ENCODE data around the gene ZW10. TPM values are rescaled to one million over a fixed set of nuclear protein-coding genes. Genes with fewer than 3 reads are reported as not detected.

ZW10 gene
- total RNA-seq, 1 experiment from 2014 or later: 14.7 TPM

DNA sequence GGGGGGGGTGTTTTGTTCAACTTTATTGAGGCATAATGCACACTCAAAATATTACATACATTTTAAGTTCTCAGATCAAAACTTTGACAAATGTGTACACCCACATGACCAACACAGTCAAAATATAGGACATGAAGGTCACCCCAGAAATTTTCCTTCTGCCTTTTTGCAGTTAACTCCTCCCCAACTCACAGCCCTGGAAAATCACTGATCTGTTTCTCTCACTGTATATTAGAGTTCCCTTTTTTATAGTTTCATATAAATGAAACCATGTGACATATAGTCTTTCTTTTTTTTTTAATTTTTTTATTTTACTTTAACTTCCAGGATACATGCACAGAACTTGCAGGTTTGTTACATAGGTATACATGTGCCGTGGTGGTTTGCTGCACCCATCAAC lies 72.0 kb downstream of the ZW10 start:
- Mint-ChIP-seq H3K27ac (ENCODE audit: low read depth, unreplicated experiment) (no peak overlapping the region), H3K4me1 (ENCODE audit: insufficient read depth, unreplicated experiment) (no peaks in the 10 kb centered on the region), H3K36me3 (ENCODE audit: insufficient read depth, unreplicated experiment) (no peaks in the 10 kb centered on the region), H3K4me3 (ENCODE audit: unreplicated experiment) (no peak overlapping the region), H3K9me3 (ENCODE audit: unreplicated experiment) (no peaks in the 10 kb centered on the region), H3K27me3 (ENCODE audit: insufficient read depth, unreplicated experiment) (no peaks in the 10 kb centered on the region)
- ChIA-PET CTCF (no interaction called here), POLR2A (no interaction called here)
- no peak for TF ChIP-seq CTCF (IDR thresholded peaks at IDR 0.05; ENCODE audit: unreplicated experiment)
- no TSS peak for BruUV-seq (replicated peaks)
- intact Hi-C loops (cut with micrococcal nuclease): no loop called here
- no peak for DNase-seq (ENCODE audit: unreplicated experiment)

GRCh38 chr11:113698515-113698914 lies 75.0 kb downstream of the ZW10 start:
- intact Hi-C loops (cut with micrococcal nuclease): no loop called here
- no TSS peak for BruUV-seq (replicated peaks)
- ChIA-PET POLR2A (no interaction called here), CTCF (interaction anchor here (0.6 to 0.7 kb wide), 2 partner anchors 32 to 1486 kb away, joined by 3 to 4 read pairs; no protein-coding TSS in a partner anchor)
- no peaks in the 10 kb centered on the region for H3K36me3 Mint-ChIP-seq (ENCODE audit: insufficient read depth, unreplicated experiment)
- no peak for DNase-seq (ENCODE audit: unreplicated experiment)
- H3K4me3 Mint-ChIP-seq (ENCODE audit: unreplicated experiment): no peak overlapping the region
- no peak for TF ChIP-seq CTCF (IDR thresholded peaks at IDR 0.05; ENCODE audit: unreplicated experiment)
- no peaks in the 10 kb centered on the region for H3K9me3 Mint-ChIP-seq (ENCODE audit: unreplicated experiment)
- H3K4me1 Mint-ChIP-seq (ENCODE audit: insufficient read depth, unreplicated experiment): no peaks in the 10 kb centered on the region
- H3K27ac Mint-ChIP-seq (ENCODE audit: low read depth, unreplicated experiment): no peak overlapping the region
- H3K27me3 Mint-ChIP-seq (ENCODE audit: insufficient read depth, unreplicated experiment): no peaks in the 10 kb centered on the region

GRCh38 chr11:113697756-113698407 lies 75.6 kb downstream of the ZW10 start:
- H3K27ac Mint-ChIP-seq (ENCODE audit: low read depth, unreplicated experiment): no peak overlapping the region
- no peak overlapping the region for H3K4me3 Mint-ChIP-seq (ENCODE audit: unreplicated experiment)
- intact Hi-C loops (cut with micrococcal nuclease): no loop called here
- ChIA-PET POLR2A (no interaction called here), CTCF (no interaction called here)
- no peak for DNase-seq (ENCODE audit: unreplicated experiment)
- TF ChIP-seq CTCF (IDR thresholded peaks at IDR 0.05; ENCODE audit: unreplicated experiment): no peak
- no peaks in the 10 kb centered on the region for H3K4me1 Mint-ChIP-seq (ENCODE audit: insufficient read depth, unreplicated experiment)
- no peaks in the 10 kb centered on the region for H3K36me3 Mint-ChIP-seq (ENCODE audit: insufficient read depth, unreplicated experiment)
- no peaks in the 10 kb centered on the region for H3K9me3 Mint-ChIP-seq (ENCODE audit: unreplicated experiment)
- no peaks in the 10 kb centered on the region for H3K27me3 Mint-ChIP-seq (ENCODE audit: insufficient read depth, unreplicated experiment)
- BruUV-seq (replicated peaks): no TSS peak

DNA sequence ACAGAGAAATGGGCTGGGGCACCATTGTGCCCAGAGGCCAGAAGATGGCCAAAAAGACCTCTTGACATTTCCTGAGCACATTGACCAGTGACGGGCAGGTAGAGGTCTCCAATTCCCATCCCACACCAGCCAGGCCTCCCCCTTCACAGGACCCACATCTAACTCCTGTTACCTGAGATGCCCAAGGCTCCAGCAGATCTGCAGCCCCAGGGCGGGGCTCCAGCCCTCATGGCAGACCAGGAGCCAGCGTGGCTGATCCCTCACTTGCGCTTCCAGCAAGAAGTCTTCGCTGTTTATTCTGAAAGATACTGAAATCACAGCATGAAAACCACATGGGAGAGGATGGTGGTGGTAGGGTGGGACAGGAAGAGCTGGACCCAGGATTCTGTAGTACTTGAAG lies 76.4 kb downstream of the ZW10 start:
- H3K4me3 Mint-ChIP-seq (ENCODE audit: unreplicated experiment): no peak overlapping the region
- DNase-seq (ENCODE audit: unreplicated experiment): no peak
- no peaks in the 10 kb centered on the region for H3K27me3 Mint-ChIP-seq (ENCODE audit: insufficient read depth, unreplicated experiment)
- CTCF ChIA-PET: interaction anchor here (0.6 kb wide), 1 partner anchor 695 kb away, joined by 4 read pairs; no protein-coding TSS in a partner anchor
- POLR2A ChIA-PET: no interaction called here
- no TSS peak for BruUV-seq (replicated peaks)
- no peaks in the 10 kb centered on the region for H3K4me1 Mint-ChIP-seq (ENCODE audit: insufficient read depth, unreplicated experiment)
- intact Hi-C loops (cut with micrococcal nuclease): no loop called here
- no peak for TF ChIP-seq CTCF (IDR thresholded peaks at IDR 0.05; ENCODE audit: unreplicated experiment)
- H3K9me3 Mint-ChIP-seq (ENCODE audit: unreplicated experiment): no peaks in the 10 kb centered on the region
- no peaks in the 10 kb centered on the region for H3K36me3 Mint-ChIP-seq (ENCODE audit: insufficient read depth, unreplicated experiment)
- H3K27ac Mint-ChIP-seq (ENCODE audit: low read depth, unreplicated experiment): no peak overlapping the region

Data from MCF 10A (cell line).